Measurements from ENCODE around the gene DYNC1H1. TPM values are rescaled to one million over a fixed set of nuclear protein-coding genes. Genes with fewer than 3 reads are reported as not detected.
A peak's percentile ranks its signal among the peaks of the same experiment; 100 is the strongest.

Gene DYNC1H1
- total and polyA plus RNA-seq, 2 of the 13 experiments (the other 11 are each of a cell fraction or from before 2014, with no cell fraction given), result 74.4 to 239 TPM

DNA sequence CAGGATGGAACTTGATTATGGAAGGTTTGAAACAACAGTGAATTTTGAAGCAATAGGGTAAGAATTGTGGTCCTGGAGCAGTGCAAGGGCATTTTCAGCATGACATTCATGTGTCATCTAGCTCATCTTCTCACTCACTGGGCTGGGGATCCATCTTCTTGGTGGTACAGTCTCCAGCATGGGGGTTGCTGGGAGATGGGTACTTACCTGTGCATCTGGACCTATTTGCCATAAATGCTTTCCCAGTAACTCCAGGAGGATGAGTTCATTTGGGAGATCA, 115.3 kb downstream of the DYNC1H1 start:
- POLR2A ChIA-PET, result no interaction called here
- DNase-seq (ENCODE audit: low spot score) (no peak), FAIRE-seq (no peak), ATAC-seq (no peak)
- no peak overlapping the region for H2AFZ ChIP-seq (ENCODE audit: low read length)
- H3K4me3 ChIP-seq (replicated peaks in 1 of 3; ENCODE audit: insufficient read depth in 1 of 3, low read depth in 2 of 3, low read length in 3 of 3), result no peak overlapping the region
- intact Hi-C loops (cut with micrococcal nuclease; ENCODE audit: unreplicated experiment), result no loop called here
- H3K36me3 ChIP-seq (replicated peaks in 1 of 2; ENCODE audit: control insufficient read depth in 1 of 2, insufficient read depth in 2 of 2, low read length in 2 of 2), result peaks cover 15 to 53% of the 10 kb centered on the region in 2 experiments
- in situ Hi-C loops (cut with HindIII; ENCODE audit: extremely low pct_ligation_motif_present, low pct_unique_long_range_greater_than_20kb), result loop anchor here (10.0 to 25.0 kb wide), 2 partner anchors 235 to 367 kb away; partner anchors contain the start of gene ZNF839
- no TSS peak for BruUV-seq (replicated peaks)
- no peak overlapping the region for H3K27ac ChIP-seq (ENCODE audit: extremely low read length, insufficient read depth, low read length)
- no peaks in the 10 kb centered on the region for H3K9me3 ChIP-seq (ENCODE audit: low read length)
- H4K20me1 ChIP-seq (ENCODE audit: insufficient read depth, low read length), result peaks cover 23% of the 10 kb centered on the region
- H3K79me2 ChIP-seq (ENCODE audit: insufficient read depth, low read length), result peaks cover 18% of the 10 kb centered on the region
- H3K27me3 ChIP-seq (ENCODE audit: control insufficient read depth in 1 of 2, insufficient read depth in 2 of 2, low read length in 2 of 2), result no peaks in the 10 kb centered on the region
- H3K4me2 ChIP-seq (ENCODE audit: low read depth, low read length), result no peak overlapping the region
- CTCF ChIA-PET (ENCODE audit: low intra/inter-chr PET ratio, low total read pairs), result no interaction called here
- no peak overlapping the region for H3K9ac ChIP-seq (ENCODE audit: insufficient read depth, low read depth, low read length)
- peaks cover 33% of the 10 kb centered on the region for H3K4me1 ChIP-seq (ENCODE audit: insufficient read depth, low read length)
- TF ChIP-seq RBFOX2 (IDR thresholded peaks at IDR 0.05; ENCODE audit: low read depth, low read length), result peak; percentile 20; the same call in 1 of the 2 replicates
- no peak for TF ChIP-seq ZNF251 (CRISPR knock-in tag; IDR thresholded peaks at IDR 0.05)
- 0 out of 4 replicates have a peak, but pooled peaks have one; percentile 1 to 30 for TF ChIP-seq POLR2A (IDR thresholded peaks at IDR 0.05; ENCODE audit: insufficient read depth in 1 of 2, low read depth in 2 of 2, low read length in 2 of 2)

- ATAC-seq (no peak), FAIRE-seq (no peak), DNase-seq (ENCODE audit: low spot score) (no peak)
- Histone ChIP-seq H3K4me1 (ENCODE audit: insufficient read depth, low read length) (peaks cover 41% of the 10 kb centered on the region), H3K36me3 (replicated peaks in 1 of 2; ENCODE audit: control insufficient read depth in 1 of 2, insufficient read depth in 2 of 2, low read length in 2 of 2) (peaks cover 20 to 57% of the 10 kb centered on the region in 2 experiments), H3K79me2 (ENCODE audit: insufficient read depth, low read length) (peaks cover 26% of the 10 kb centered on the region), H2AFZ (ENCODE audit: low read length) (no peak overlapping the region), H3K9me3 (ENCODE audit: low read length) (no peaks in the 10 kb centered on the region), H3K9ac (ENCODE audit: insufficient read depth, low read depth, low read length) (no peak overlapping the region), H3K27me3 (ENCODE audit: control insufficient read depth in 1 of 2, insufficient read depth in 2 of 2, low read length in 2 of 2) (no peaks in the 10 kb centered on the region), H3K27ac (ENCODE audit: extremely low read length, insufficient read depth, low read length) (no peak overlapping the region), H3K4me2 (ENCODE audit: low read depth, low read length) (no peak overlapping the region), H4K20me1 (ENCODE audit: insufficient read depth, low read length) (peaks cover 29% of the 10 kb centered on the region), H3K4me3 (replicated peaks in 1 of 3; ENCODE audit: insufficient read depth in 1 of 3, low read depth in 2 of 3, low read length in 3 of 3) (no peak overlapping the region)
- intact Hi-C loops (cut with micrococcal nuclease; ENCODE audit: unreplicated experiment), result no loop called here
- in situ Hi-C loops (cut with HindIII; ENCODE audit: extremely low pct_ligation_motif_present, low pct_unique_long_range_greater_than_20kb), result loop anchor here (25.0 kb wide), 1 partner anchor 368 kb away; no protein-coding TSS in a partner anchor
- no TSS peak for BruUV-seq (replicated peaks)
- ChIA-PET CTCF (ENCODE audit: low intra/inter-chr PET ratio, low total read pairs) (no interaction called here), POLR2A (no interaction called here)
- WGBS (ENCODE audit: low lambda C conversion rate), result 97% methylated on average over 14 of the region's 14 CpGs
- TF ChIP-seq ZNF263 (CRISPR knock-in tag; IDR thresholded peaks at IDR 0.05) (no peak), POLR2G (IDR thresholded peaks at IDR 0.05; ENCODE audit: low read depth, low read length) (peak; percentile 42; the same call in 1 of the 2 replicates), DMAP1 (CRISPR knock-in tag; IDR thresholded peaks at IDR 0.05) (no peak), ZFY (CRISPR knock-in tag; IDR thresholded peaks at IDR 0.05) (no peak), RBM22 (optimal IDR thresholded peaks at IDR 0.05; ENCODE audit: low read length) (peak; percentile 76), POLR2A (IDR thresholded peaks at IDR 0.05; ENCODE audit: insufficient read depth in 1 of 2, low read depth in 2 of 2, low read length in 2 of 2) (peak in 1 of 2 experiments; percentile 51; a peak in 2 of 4 replicates), ZNF605 (CRISPR knock-in tag; IDR thresholded peaks at IDR 0.05) (no peak), ZNF160 (CRISPR knock-in tag; IDR thresholded peaks at IDR 0.05) (no peak), NKX3-1 (CRISPR knock-in tag; IDR thresholded peaks at IDR 0.05) (no peak), RBFOX2 (IDR thresholded peaks at IDR 0.05; ENCODE audit: low read depth, low read length) (0 out of 2 replicates have a peak, but pooled peaks have one; percentile 4), ZBTB39 (CRISPR knock-in tag; IDR thresholded peaks at IDR 0.05) (no peak)
- TF ChIP-seq, protein P1, sequence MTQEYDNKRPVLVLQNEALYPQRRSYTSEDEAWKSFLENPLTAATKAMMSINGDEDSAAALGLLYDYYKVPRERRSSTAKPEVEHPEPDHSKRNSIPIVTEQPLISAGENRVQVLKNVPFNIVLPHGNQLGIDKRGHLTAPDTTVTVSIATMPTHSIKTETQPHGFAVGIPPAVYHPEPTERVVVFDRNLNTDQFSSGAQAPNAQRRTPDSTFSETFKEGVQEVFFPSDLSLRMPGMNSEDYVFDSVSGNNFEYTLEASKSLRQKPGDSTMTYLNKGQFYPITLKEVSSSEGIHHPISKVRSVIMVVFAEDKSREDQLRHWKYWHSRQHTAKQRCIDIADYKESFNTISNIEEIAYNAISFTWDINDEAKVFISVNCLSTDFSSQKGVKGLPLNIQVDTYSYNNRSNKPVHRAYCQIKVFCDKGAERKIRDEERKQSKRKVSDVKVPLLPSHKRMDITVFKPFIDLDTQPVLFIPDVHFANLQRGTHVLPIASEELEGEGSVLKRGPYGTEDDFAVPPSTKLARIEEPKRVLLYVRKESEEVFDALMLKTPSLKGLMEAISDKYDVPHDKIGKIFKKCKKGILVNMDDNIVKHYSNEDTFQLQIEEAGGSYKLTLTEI (CRISPR knock-in tag; conservative IDR thresholded peaks at IDR 0.05), result no peak
These were observed 116.1 kb downstream of the DYNC1H1 start for GRCh38 chr14:102080183-102081080.
